GM21381 (cell line): ENCODE data around the gene TAF3.
A peak's percentile ranks its signal among the peaks of the same experiment; 100 is the strongest.

Experiments used
- ATAC-seq: cut with Tn5 transposase; IDR thresholded peaks from one replicate; pipeline ENCODE4 v1.9.1; 2021; ENCODE audit warnings: mild to moderate bottlenecking, moderate library complexity; ENCODE audit not compliant: unreplicated experiment

The TAF3 gene

DNA sequence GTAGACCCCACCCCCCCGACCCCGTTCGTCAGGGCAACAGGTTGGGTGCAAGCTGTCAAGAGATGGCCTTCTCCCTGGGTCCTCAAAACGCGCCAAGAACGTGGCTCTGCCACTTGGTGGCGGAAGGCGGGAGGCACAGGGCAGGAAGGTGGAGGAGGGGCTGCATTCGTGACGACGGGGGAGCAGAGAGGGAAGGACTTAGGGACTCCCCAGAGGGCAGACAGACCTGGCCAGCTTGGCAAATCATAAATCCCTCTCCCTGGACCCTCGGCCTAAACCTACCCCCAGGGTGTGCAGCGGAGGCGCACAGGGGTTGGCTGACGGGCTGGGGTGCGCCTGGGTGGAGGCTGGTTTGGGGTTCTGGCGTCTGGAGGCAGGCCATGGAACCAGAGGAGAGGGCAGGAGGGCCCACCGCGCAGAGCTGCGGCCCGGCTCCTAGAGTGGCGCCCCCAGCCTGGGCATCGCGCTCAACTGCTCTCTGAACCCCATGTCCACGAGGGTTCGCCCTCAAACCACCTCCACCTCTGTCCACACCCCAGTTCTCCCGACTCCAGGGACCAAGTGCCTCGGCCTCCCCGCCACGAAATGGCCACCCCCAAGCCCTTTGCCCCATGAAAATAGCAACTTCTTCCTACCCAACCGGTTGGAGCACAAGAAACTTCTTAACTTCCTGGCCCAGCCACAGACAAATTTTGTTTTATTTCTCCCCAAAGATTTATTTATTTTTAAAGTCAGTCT, 225.4 kb downstream of the TAF3 start:
- ATAC-seq: no peak

DNA sequence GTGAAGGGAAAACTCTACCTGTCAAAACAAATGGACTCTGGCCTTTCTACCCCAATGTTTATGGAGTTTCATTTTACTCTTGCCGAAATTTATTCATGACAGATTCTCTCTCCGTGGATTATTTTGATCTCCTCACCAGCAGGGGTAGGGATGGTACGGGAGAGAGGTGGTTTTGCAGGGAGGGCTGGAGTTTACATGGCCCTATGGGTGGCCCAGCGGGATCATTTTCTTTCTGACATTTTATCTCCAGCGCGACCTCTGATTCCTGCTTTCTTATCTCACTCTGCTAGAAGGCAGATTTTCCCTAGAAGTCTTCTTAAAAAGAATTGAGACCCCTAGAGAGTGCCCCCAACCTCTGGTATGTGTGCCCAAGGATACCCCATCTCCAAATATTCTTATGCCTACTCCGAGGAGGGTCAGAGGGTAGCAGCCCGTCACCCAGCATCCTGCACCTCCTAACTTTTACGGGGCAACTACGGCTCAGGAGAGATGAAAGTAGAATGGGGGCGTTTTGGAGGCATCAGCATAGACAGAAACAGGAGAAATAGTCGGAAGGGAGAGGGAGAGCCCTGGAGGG, 226.1 kb downstream of the TAF3 start:
- no peak for ATAC-seq

DNA sequence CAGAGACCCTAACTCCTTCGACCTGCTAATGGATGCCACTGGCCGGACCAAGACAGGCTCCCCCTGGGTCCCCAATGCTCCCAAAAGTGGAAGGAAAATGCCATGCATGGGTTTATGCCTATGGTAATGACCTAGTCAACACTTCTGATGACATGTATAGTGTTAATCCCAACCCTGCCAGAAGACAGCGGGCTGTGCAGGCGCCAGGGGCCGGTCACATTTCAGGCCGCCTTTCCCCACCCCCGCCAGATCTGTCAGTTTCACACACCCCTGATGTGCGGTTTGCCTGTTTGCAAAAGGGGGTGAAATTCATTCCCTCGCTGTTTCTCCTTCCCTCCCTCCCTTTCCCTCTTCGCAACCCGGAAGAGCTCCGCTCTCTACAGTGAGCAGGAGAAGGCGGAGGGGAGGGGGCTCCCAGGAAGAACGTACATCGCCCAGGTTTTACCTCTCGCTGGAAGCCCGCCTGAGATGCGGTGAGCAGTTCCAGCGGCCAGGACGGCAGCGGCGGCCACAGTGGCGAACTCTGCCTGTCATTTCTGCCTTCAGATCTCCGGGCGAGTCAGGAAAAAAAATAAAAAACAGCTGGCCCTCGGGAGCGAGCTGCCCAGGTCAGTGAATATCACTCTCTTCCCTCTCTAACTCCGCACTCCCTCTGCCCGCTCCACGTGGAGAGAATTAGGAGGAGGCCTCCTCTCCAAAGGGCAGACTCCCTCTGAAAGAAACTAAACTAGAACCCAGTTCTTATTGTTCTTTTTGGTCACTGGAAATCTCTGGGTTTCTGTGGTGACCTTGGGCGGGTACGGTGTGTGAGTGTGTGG, 226.8 kb downstream of the TAF3 start:
- ATAC-seq: no peak

DNA sequence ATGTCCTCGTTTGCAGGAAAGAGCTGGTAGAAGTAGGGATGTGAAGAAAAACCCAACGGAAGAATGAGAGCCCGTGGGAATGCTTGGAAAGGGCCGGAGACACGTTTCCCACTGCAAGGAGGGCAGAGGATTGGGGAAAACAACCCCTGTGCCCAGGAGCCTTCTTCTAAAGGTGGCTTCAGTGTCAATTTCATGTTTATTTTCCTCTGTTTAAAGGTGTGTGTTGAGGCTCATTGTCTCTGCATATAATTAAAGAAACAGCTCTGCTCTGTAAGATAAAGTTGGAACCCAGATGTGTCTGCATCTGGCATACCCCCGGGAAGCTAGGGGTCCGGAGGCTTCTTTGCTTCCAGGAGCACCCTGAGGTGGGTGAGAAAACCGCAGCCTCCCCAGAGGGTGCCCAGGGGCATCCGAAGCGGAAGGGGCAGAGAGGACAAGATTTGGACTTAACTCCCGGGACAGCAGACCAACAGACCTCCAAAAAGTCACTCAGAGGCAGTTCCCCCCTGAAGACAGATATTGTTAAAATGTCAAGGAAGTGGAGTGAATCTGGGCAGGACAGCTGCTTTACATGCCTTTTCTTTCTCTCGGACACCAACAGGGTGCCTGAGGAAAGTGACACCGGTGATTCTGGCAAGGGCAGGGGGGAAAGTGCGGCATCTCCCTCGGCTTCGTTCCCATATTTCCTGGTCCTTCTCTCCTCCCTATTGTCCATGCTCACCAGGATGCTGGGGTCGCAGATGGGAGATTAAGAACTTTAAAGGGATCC, 227.6 kb downstream of the TAF3 start:
- ATAC-seq: no peak

DNA sequence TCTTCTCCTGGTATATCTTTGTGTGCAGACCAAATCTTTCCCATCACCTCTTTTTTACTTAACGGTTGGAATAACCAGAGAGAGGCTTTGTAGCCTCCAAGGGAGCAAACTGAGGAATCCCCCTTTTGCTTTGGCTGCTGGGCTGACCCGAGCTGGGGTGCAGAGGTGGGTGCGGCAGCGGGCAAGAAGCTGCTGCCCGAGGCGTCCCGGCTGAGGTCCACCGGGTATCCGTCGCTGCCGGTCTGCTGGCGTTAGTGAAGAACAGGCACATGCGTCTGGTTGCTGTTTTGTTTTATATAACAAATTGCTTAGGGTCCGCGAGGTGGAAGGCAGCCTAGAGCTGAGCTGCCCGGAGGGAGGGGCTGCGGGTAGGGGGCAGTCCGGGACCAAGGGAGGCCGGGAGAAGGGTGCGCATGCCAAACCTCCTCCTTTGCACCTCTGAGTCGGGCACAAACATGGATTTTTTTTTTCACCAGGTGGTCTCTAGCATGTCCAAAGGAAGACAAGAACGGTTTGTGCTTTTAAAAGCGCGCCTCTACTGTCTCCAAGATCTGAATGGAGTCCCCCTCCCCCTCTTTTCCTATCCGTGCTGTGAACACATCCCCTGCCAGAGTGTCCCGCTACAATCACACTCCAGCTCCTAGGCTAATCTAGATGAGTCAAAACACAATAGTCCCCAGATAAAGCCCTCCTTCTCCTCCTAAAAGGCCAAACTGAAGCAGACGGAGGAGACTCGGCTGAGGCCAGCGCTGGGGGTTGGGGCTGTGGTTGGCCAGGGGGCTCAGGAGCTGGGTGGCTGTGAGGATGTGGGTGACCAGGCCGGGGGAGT, 229.4 kb downstream of the TAF3 start:
- ATAC-seq: no peak

DNA sequence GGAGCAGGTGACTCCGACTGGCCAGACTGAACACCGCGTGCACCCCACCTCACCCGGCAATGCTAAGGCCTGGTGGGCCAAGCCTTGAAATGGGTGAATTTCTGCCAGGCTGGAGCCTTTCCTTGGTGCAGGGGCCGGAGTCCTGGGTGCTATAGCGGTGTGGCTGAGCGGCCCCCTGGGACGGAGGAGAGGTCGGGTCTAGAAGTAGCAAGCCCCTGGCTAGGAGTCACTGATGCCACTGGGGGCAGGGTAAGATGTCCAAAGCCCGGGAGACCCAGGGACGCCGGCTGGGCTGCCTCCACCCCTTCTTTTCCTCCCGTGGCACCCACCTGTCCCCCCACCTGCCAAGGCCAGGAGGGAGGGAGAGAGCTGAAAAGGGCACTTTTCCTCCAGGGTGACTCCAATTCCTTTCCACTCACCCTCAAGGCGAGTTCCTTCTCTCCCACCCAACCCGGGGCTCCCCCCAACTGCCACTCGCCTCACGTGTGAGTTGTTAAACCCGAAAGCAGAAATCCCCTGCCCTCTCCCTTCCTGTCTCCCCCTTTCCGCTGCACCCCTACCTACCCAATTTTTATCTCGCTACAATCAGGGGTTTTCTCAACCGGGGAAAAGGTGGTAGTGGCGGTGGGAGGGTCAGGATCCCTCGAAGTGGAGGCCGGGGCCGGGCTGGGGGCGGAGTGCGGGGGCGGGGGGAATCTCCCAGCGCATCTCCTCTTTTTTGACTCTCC, 230.1 kb downstream of the TAF3 start:
- no peak for ATAC-seq

DNA sequence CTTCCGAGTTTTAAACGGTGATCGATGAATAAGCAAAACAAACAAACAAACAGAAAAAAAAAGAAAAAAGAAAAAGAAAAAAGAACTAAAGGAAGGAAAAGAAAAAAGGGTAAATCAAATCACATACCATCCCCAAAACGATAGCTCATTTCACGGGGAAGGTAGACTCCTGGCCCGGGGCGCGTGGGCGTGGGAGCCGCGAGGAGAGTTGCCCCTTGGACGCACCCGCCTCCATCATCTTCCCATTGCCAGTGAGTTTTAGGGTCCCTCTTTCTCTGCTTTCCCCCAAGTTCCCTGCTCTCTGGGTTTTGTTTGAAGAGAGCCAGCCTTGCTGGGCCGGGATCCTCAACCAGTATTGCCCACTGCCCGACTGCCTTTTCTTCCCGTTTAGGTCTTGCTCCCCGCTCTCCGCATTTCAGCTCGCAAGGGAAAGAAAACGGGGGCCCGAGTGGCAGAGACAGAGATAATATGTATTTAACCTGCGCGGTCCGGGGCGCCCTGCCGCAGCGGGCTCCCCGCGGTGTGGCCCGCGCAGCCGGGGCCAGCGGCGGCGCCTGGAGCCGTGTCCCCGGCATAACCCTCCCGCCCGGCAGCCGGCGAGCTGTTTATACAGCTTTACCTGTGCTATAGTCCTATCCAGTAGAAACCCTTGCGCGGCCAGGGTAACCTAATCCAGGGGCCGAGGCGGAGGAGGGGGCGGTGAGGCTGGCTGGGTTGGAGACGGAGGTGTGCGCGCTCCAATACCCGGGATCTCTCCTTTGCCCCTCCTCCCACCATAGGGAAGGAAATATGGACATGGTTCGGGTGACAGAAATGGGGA, 230.9 kb downstream of the TAF3 start:
- no peak for ATAC-seq

DNA sequence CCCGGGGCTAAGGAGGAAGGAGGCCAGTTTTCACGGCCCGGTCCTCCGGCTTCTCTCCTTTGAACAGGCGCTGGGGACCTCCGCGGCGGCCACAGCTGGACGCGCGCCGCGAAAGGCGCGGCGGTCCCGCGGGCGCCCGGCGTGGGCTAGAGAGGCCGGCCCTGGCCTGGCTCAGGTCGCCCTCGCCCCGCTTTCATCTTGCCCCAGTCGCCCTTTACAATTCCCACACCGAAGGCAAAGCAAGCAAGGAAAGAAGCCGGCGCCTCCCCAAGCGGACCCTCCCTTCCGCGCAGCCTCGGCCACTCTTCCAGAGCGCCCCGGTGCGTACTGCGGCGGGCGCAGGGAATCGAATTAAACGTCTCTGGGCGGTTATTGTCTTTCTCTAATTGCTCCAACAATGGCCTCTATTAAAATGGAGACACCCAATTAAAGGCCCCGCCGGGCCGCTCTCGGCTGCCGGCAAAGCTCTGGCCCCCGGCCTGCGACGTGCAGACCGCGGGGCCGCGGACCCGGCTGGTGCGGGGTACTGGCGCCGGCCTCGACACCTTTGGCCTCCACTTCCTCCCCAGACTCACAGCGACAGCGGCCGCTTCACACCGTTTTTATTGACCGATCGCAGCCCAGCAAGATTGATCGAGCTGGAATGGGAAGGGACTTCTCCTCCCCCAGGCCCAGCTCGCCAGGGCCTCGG, 231.7 kb downstream of the TAF3 start:
- no peak for ATAC-seq

DNA sequence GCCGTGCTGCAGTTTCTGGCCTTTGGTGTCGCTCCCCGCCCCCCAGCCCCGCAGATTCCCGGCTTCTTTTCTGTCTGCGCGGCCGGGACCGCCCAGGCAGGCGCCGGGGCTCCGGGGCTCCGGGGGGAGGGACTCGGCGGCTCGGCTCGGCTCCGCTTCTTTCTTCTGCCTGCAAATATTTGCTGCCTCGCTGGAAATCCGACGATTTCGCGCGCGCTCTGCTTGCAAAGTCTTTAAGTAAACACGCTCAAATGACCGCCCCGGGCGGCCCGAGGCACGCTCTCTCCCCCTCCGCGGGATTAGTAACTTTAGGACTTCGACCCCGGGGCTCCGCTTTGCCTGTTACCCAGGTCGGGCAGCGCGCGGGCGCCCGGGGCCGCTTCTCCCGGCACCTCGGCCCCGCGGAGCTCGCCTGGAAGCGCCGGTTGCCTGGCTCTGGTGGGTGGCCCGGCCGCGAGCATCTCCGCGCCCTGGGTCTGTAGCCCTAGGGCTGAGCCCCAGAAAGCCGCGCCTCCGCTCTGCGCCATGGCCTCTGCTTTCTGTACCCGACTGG, 232.3 kb downstream of the TAF3 start:
- ATAC-seq: no peak

DNA sequence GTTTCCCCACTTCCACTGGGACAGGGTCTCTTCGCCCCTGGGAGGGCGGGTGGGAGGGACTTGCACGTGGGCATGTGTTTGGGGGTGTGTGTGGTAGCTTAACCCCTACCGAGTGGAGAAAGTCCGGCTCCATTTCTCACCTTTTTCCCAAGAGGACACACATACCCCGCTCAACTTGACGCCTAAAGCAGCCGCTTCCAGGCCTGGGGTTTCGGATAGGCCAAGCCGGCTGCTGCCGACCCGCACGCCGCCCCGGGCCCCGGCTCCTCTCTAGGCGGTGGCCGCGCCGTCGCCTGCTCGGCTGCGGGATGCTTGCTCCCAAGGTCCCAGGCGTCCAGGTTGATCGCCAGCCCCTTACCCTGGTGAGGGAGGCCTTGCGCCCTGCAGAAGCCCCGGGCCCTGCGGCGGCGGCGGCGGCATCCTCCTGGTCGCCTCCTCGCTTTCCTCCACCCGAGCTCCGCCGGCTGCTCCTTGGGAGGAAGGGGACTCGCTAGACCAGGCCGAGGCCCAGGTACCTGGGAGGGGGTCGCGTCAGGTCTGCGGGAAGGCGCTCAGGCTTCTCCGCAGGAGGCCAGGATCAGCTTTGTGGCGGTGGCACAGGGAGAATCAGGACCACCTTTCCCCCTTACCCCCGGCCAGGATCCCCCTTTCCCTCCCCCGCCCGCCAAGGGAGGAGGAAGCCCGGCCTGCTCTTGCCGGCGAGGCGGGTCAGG, 233.0 kb downstream of the TAF3 start:
- ATAC-seq: no peak

DNA sequence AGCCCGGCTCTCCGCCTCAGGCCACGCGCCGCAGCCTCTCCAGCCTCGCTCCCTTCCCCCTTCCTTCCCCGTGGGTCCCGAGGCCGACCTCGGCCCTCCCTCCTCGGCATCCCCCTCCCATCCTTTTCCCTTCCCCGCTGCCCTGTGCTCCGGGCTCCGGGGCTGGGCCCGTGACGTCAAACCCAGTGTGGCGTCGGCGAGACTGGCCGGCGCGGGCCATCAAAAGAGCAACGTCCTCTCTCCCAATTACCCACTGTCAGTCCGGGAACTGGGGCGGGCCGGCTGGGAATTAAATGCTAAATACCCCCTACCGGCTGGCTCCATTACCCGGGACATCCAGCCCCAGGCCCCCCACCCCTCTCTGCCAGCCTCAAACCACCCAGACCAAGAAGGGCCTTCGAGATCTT, 233.5 kb downstream of the TAF3 start:
- no peak for ATAC-seq

DNA sequence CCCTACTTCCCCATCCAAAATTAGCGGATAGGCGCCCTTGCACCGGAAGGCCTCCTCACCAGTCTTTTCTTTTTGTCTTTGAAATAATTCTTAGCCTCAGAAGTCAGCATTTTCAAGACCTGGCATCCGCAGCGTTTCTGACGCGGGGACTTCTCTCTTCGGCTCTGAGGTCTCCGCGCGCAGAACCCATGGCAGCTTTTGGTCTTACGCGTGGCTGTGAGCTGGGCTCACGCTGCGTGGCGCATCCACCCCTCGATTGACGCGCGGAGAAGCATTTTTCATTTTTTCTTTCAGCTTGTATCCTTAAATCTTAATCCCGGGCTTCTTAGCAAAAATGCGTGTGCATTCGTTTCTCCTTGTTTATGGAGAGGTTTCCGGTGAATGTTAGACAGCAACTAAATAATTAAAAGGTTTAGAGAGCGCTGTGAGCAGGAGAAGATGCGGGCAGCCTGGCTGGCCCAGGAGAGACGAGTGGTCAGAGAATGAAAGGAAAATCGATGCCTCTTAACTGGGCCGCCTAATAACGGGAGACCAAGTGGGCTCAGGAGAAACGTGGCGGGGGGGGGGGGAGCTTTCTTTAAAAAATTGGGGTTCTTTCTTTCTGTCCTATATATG, 234.1 kb downstream of the TAF3 start:
- no peak for ATAC-seq

DNA sequence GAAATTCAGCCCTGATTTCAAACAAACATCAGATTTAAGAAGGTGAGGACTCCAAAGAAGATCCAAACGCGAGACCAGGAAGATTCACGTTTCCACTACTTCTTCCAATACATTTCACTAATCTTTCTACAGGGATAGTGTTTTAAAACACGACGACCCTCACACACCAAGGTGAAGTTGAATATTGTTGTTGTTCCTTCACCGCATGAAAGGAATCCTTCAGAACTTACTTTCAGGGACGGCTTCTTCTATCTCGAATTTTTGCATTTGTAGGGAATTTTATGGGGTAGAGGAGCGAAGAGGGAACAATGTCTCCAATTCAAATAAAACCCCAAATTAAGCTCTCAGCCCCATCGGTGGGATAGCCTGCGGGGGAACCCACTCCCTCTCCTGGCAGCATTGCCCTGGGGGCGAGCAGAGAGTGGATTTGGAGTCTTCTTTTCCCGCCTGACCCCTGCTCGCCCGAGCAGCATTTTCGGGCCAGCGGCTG, 234.7 kb downstream of the TAF3 start:
- no peak for ATAC-seq

DNA sequence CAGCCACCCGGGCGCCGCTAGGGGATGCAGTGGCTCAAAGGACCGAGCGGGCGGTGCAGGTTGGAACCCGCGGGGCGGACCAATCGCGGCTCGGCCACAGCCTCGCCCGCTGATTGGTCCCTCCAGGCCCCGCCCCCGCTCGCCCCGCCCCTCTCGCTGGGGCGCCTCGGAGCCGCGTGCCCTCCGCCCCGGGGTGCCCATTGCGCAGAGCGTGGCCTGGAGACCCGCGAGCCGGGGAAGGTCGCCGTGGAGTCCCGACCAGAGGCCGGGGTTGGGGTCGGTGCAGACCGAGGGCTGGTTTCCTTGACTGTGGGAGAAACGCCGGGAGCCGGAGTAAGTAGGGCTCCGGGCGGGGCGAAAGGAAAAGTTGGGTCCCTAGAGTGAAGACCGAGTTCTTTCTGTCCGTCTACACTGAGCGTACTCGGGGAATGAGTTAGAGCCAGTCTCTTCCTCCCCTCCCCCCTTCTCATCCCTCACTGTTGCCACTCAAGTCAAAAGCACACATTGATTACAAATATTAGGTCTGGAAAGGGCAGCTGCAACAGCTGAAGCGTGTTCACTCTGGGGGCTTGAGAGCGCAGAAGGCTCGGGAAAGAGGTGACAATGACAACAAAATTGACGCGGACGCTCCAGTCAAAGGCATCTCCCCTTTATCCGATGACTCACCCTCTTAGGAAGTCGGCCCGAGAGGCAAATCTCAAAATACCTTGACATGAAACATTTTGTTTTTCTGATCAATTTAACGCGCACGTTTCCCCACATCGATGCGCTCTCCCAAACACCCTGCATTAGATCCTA, 235.3 kb downstream of the TAF3 start:
- peak; percentile 63 for ATAC-seq

DNA sequence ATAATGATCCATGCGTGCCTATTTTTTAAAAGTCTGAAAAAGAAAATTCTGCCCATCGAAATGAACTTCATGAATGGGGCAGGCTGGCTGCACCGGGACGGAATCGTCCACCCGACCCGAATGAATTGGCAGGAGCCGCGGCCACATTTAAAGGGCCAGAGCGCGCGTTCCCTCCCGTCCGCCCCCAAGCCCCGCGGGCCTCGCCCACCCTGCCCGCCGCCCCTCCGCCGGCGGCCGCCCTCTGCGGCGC, 235.9 kb downstream of the TAF3 start:
- peak; percentile 5 for ATAC-seq
